Spleen (tissue), 11 donors: Measurements from ENCODE around the gene VEGFC. TPM values are rescaled to one million over a fixed set of nuclear protein-coding genes. Genes with fewer than 3 reads are reported as not detected.

Source experiments
- DNase-seq: peaks from one replicate; pipeline ENCODE4 v3.0.0-alpha.2; 2020
- H3K27ac ChIP-seq, 8 donors: fragments of 200-600 bp; sonication (generic) in 7 of 8; 1 replicate in 4 of 8; 2 replicates in 4 of 8; pipeline versions ENCODE4 v1.5.0 to v1.8.0; 2016 to 2021; ENCODE audit warnings: inconsistent platforms in 4 of 8, mild to moderate bottlenecking in 4 of 8, moderate library complexity in 1 of 8
- H3K27me3 ChIP-seq, 7 donors: fragments of 200-600 bp; sonication (generic) in 6 of 7; replicated peaks in 1 of 7; 1 replicate in 4 of 7; 2 replicates in 3 of 7; pipeline versions ENCODE4 v1.5.0 to v1.8.0; 2016 to 2021; ENCODE audit warnings: inconsistent platforms in 3 of 7, mild to moderate bottlenecking in 1 of 7
- H3K36me3 ChIP-seq, 6 donors: fragments of 200-600 bp; sonication (generic) in 5 of 6; 1 replicate in 4 of 6; 2 replicates in 2 of 6; pipeline versions ENCODE4 v1.5.0 to v1.8.0; 2016 to 2021; ENCODE audit warnings: inconsistent platforms in 2 of 6
- H3K4me1 ChIP-seq, 6 donors: fragments of 200-600 bp; sonication (generic) in 5 of 6; 1 replicate in 3 of 6; 2 replicates in 3 of 6; pipeline versions ENCODE4 v1.5.0 to v1.8.0; 2016 to 2021; ENCODE audit warnings: inconsistent platforms in 3 of 6
- H3K4me3 ChIP-seq, 8 donors: fragments of 200-600 bp; sonication (generic) in 7 of 8; 1 replicate in 4 of 8; 2 replicates in 4 of 8; pipeline versions ENCODE4 v1.5.0 to v1.8.0; 2016 to 2021; ENCODE audit warnings: inconsistent platforms in 4 of 8, mild to moderate bottlenecking in 4 of 8, moderate library complexity in 2 of 8
- H3K9me3 ChIP-seq, 8 donors: fragments of 200-600 bp; sonication (generic) in 7 of 8; 1 replicate in 4 of 8; 2 replicates in 4 of 8; pipeline versions ENCODE4 v1.5.0 to v1.8.0; 2016 to 2021; ENCODE audit warnings: inconsistent platforms in 4 of 8
- CTCF ChIP-seq, 11 experiments: fragments of 200-600 bp in 7 of 11; fragments of 450-650 bp in 4 of 11; sonication (generic) in 4 of 11; IDR thresholded peaks in 8 of 11; conservative IDR thresholded peaks in 3 of 11; 1 replicate in 7 of 11; 2 replicates in 4 of 11; pipeline versions ENCODE4 v1.4.0 to v1.8.0; 2016 to 2021; ENCODE audit warnings: antibody characterized with exemption in 11 of 11, inconsistent platforms in 4 of 11, mild to moderate bottlenecking in 1 of 11
- POLR2A ChIP-seq, 3 donors: fragments of 450-650 bp; IDR thresholded peaks; one replicate each; pipeline ENCODE4 v1.5.1; 2017; ENCODE audit warnings: antibody characterized with exemption in 3 of 3, mild to moderate bottlenecking in 1 of 3
- POLR2AphosphoS5 ChIP-seq, 3 donors: sonication (generic); formaldehyde crosslinking; IDR thresholded peaks; one replicate each; pipeline ENCODE4 v1.5.1; 2017; ENCODE audit warnings: antibody characterized with exemption in 3 of 3
- WGBS, 5 donors: extraction: QIAGEN DNeasy Blood & Tissue Kit in 3 of 5; methylation state at CpG; one replicate each; pipeline versions ENCODE4 v1.1.5 to v1.1.7; 2013 to 2018; 5-methylcytosine and 5-hydroxymethylcytosine counted together
- intact Hi-C: fragments of 100-400 bp; cut with DNase I; formaldehyde crosslinking; loops from one replicate; pipeline ENCODE4 v1.15.0; 2023; ENCODE audit warnings: low total_unique reads
- polyA plus RNA-seq, 3 donors: library from polyadenylated mRNA; stranded (reverse); fragments of 200-250 nt; gene quantifications; one replicate each; pipeline ENCODE4 v1.2.1, GENCODE V29; 2013
- total RNA-seq, 7 donors: library from RNA; depleted of rRNA in 3 of 7; stranded (reverse); fragments of >200 nt in 3 of 7; fragmentation: NEBNext Ultra II Directional in 4 of 7; extraction: Animal tissue kit (Norgen Biotek cat#: 25700) in 4 of 7; gene quantifications; one replicate each; pipeline versions ENCODE4 v1.1.0 to v1.2.1, GENCODE V29; 2016 to 2021
- donor health status: healthy with polysubstance abuse.
- donor health status: DM: no; HTN: no; CAD: no; lungs with moderate emphysema.
- donor health status: DM: no; HTN: no; CAD: no.
- donor health status: Bipolar disorder and iron deficiency.
- donor health status: healthy.
- donor health status: DM: no; HTN: no; CAD: no.
- donor health status: DM: yes; HTN: yes; CAD: no.

VEGFC gene
- total and polyA plus RNA-seq, 10 donors: 3.3 to 11.6 (median 4.6) TPM

- TF ChIP-seq CTCF (IDR thresholded peaks at IDR 0.05 in 8 of 11, conservative IDR thresholded peaks at IDR 0.05 in 3 of 11) (no peak), POLR2A (IDR thresholded peaks at IDR 0.05) (no peak), POLR2AphosphoS5 (IDR thresholded peaks at IDR 0.05) (no peak)
- Histone ChIP-seq H3K9me3 (no peaks in the 10 kb centered on the region), H3K4me3 (no peak overlapping the region), H3K27ac (no peak overlapping the region), H3K27me3 (no peaks in the 10 kb centered on the region), H3K36me3 (no peaks in the 10 kb centered on the region), H3K4me1 (no peaks in the 10 kb centered on the region)
- no peak for DNase-seq
- intact Hi-C loops: no loop called here
- WGBS, 5 donors: 88 to 92% (median 92%) methylated on average over 5 of the region's 5 CpGs
These were observed 102.0 kb downstream of the VEGFC start for GRCh38 chr4:176690716-176691115.

- no peak for TF ChIP-seq CTCF (IDR thresholded peaks at IDR 0.05 in 8 of 11, conservative IDR thresholded peaks at IDR 0.05 in 3 of 11)
- Histone ChIP-seq H3K27ac (no peak overlapping the region), H3K4me1 (no peaks in the 10 kb centered on the region), H3K9me3 (no peaks in the 10 kb centered on the region), H3K27me3 (no peaks in the 10 kb centered on the region), H3K36me3 (no peaks in the 10 kb centered on the region), H3K4me3 (no peak overlapping the region)
- DNase-seq: no peak
- WGBS, 5 donors: 70 to 81% (median 79%) methylated on average over 4 of the region's 4 CpGs
- intact Hi-C loops: no loop called here
These were observed 112.0 kb downstream of the VEGFC start for GRCh38 chr4:176680668-176681180.

GRCh38 chr4:176676901-176677300 is 115.8 kb downstream of the VEGFC start:
- TF ChIP-seq POLR2A (IDR thresholded peaks at IDR 0.05) (no peak), POLR2AphosphoS5 (IDR thresholded peaks at IDR 0.05) (no peak), CTCF (IDR thresholded peaks at IDR 0.05 in 8 of 11, conservative IDR thresholded peaks at IDR 0.05 in 3 of 11) (no peak)
- H3K4me1 ChIP-seq: no peaks in the 10 kb centered on the region
- H3K27ac ChIP-seq: no peak overlapping the region
- H3K36me3 ChIP-seq: no peaks in the 10 kb centered on the region
- no peaks in the 10 kb centered on the region for H3K9me3 ChIP-seq
- 63 to 85% (median 81%) methylated on average over 4 of the region's 4 CpGs for WGBS, 5 donors
- intact Hi-C loops: no loop called here
- H3K4me3 ChIP-seq: no peak overlapping the region
- no peak for DNase-seq
- no peaks in the 10 kb centered on the region for H3K27me3 ChIP-seq

- H3K9me3 ChIP-seq: no peaks in the 10 kb centered on the region
- no peak for DNase-seq
- 63 to 71% (median 65%) methylated on average over 3 of the region's 3 CpGs for WGBS, 5 donors
- TF ChIP-seq POLR2A (IDR thresholded peaks at IDR 0.05): no peak
- no peak for TF ChIP-seq CTCF (IDR thresholded peaks at IDR 0.05 in 8 of 11, conservative IDR thresholded peaks at IDR 0.05 in 3 of 11)
- TF ChIP-seq POLR2AphosphoS5 (IDR thresholded peaks at IDR 0.05): no peak
- no peak overlapping the region for H3K4me3 ChIP-seq
- no peak overlapping the region for H3K27ac ChIP-seq
- H3K27me3 ChIP-seq: no peaks in the 10 kb centered on the region
- no peaks in the 10 kb centered on the region for H3K36me3 ChIP-seq
- no peaks in the 10 kb centered on the region for H3K4me1 ChIP-seq
- intact Hi-C loops: no loop called here
These were observed 116.9 kb downstream of the VEGFC start for GRCh38 chr4:176675810-176676209.
